Activated CD8-positive, alpha-beta T cell treated with anti-CD3 and anti-CD28 coated beads for 36 hours (primary cell): ENCODE results near the gene GNPTAB. TPM values are rescaled to one million over a fixed set of nuclear protein-coding genes. Genes with fewer than 3 reads are reported as not detected.

Experiments used
- ATAC-seq: fragments of 200-7000 bp; cut with Tn5 transposase; one replicate; pipeline ENCODE4 v1.10.0; 2021; ENCODE audit warnings: mild to moderate bottlenecking, moderate library complexity
- CTCF ChIA-PET: fragments of 350-600 bp; sonication (Branson Sonifier 250); formaldehyde crosslinking; loops from one replicate; lab custom pipeline; 2021; ENCODE audit warnings: antibody characterized with exemption; lab: Charles Lee
- POLR2A ChIA-PET: fragments of 350-600 bp; sonication (Branson Sonifier 250); formaldehyde crosslinking; loops from one replicate; lab custom pipeline; 2021; ENCODE audit warnings: antibody characterized with exemption; lab: Charles Lee
- DNase-seq: peaks from one replicate; pipeline ENCODE4 v3.0.0-alpha.2; 2020
- H3K27ac Mint-ChIP-seq: one replicate; pipeline ENCODE4 v1.8.0; 2021; ENCODE audit warnings: mild to moderate bottlenecking, mixed read lengths
- H3K27me3 Mint-ChIP-seq: one replicate; pipeline ENCODE4 v1.8.0; 2021; ENCODE audit warnings: mixed read lengths
- H3K36me3 Mint-ChIP-seq: one replicate; pipeline ENCODE4 v1.8.0; 2021; ENCODE audit warnings: low read depth, mixed read lengths
- H3K4me1 Mint-ChIP-seq: one replicate; pipeline ENCODE4 v1.8.0; 2021; ENCODE audit warnings: low read depth, mixed read lengths
- H3K4me3 Mint-ChIP-seq: one replicate; pipeline ENCODE4 v1.8.0; 2021; ENCODE audit warnings: mild to moderate bottlenecking, moderate library complexity, mixed read lengths
- H3K9me3 Mint-ChIP-seq: one replicate; pipeline ENCODE4 v1.8.0; 2021; ENCODE audit warnings: mixed read lengths
- intact Hi-C: fragments of 100-400 bp; cut with micrococcal nuclease; formaldehyde crosslinking; loops from one replicate; pipeline ENCODE4 v1.10.0; 2022
- total RNA-seq, 2 experiments: library from RNA; stranded (reverse); gene quantifications; one replicate each; pipeline ENCODE4 v1.2.3, GENCODE V29; 2021
- TF ChIP-seq, protein P1 (sequence below): fragments of 200-600 bp; IDR thresholded peaks from one replicate; pipeline ENCODE4 v1.8.0; 2022; ENCODE audit warnings: antibody characterized with exemption, mild to moderate bottlenecking

Gene GNPTAB
- total RNA-seq, 2 experiments from 2014 or later: 52.4 to 56.9 TPM

DNA sequence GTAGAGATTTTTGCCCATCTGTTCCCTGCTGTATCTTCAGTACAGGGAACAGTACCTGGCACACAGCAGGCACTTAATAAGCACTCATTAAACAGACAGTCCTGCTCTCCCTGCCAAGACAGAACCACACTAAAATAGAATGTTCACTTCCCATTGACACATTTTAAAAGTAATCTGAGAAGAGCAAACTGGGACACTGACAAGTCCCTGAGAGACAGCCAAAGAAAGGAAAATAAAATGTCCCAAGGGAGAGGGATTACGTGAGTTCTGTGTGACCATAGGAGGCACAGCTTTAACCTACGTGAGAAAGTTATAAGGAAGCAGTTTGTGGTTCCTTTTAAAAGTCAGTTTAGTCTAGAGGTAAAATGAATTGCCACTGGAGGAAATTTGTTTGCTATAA, 47.6 kb downstream of the GNPTAB start:
- TF ChIP-seq, protein P1, sequence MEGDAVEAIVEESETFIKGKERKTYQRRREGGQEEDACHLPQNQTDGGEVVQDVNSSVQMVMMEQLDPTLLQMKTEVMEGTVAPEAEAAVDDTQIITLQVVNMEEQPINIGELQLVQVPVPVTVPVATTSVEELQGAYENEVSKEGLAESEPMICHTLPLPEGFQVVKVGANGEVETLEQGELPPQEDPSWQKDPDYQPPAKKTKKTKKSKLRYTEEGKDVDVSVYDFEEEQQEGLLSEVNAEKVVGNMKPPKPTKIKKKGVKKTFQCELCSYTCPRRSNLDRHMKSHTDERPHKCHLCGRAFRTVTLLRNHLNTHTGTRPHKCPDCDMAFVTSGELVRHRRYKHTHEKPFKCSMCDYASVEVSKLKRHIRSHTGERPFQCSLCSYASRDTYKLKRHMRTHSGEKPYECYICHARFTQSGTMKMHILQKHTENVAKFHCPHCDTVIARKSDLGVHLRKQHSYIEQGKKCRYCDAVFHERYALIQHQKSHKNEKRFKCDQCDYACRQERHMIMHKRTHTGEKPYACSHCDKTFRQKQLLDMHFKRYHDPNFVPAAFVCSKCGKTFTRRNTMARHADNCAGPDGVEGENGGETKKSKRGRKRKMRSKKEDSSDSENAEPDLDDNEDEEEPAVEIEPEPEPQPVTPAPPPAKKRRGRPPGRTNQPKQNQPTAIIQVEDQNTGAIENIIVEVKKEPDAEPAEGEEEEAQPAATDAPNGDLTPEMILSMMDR: no peak
- Mint-ChIP-seq H3K4me3 (no peak overlapping the region), H3K4me1 (peaks cover 25% of the 10 kb centered on the region), H3K27ac (peak overlapping the region; percentile 90), H3K27me3 (no peaks in the 10 kb centered on the region), H3K36me3 (peaks cover 38% of the 10 kb centered on the region), H3K9me3 (no peaks in the 10 kb centered on the region)
- intact Hi-C loops: no loop called here
- POLR2A ChIA-PET: no interaction called here
- CTCF ChIA-PET: interaction anchor here (1.9 to 2.5 kb wide), 4 partner anchors 10 to 368 kb away, joined by 4 to 13 read pairs (median 12); partner anchors contain the start of gene GNPTAB
- no peak for ATAC-seq
- DNase-seq: no peak

DNA sequence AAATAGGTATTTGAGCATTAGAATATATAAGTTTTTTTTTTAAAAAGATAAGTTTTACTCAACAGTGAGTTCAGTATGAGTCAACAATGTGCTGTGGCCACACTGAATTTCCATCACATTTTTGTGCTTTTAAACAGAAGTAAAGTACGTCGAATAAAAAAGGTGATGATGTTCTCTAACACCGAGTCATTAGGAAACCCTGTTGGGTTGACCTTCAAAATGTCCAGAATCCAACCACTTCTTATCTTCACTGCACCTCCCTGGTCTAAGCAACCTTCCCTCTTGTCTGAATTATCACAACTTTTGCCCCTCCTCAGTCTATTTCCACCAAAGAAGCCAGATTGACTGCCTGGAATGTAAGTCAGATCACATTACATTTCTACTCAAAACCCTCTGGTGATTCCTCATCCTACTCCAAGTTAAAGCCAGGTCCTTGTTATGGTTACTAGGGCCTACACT, 48.5 kb downstream of the GNPTAB start:
- ATAC-seq: peak; percentile 77
- peaks cover 25% of the 10 kb centered on the region for H3K4me1 Mint-ChIP-seq
- H3K9me3 Mint-ChIP-seq: no peaks in the 10 kb centered on the region
- peak overlapping the region; percentile 1 for H3K4me3 Mint-ChIP-seq
- ChIA-PET POLR2A (interaction anchor here (0.6 to 3.5 kb wide), 3 partner anchors 44 to 101 kb away, joined by 5 to 16 read pairs (median 6); partner anchors contain the start of gene GNPTAB), CTCF (interaction anchor here (1.1 to 7.8 kb wide), 4 partner anchors 8 to 57 kb away, joined by 3 to 104 read pairs (median 22); partner anchors contain the start of gene GNPTAB)
- intact Hi-C loops: no loop called here
- TF ChIP-seq, protein P1: no peak
- peaks cover 40% of the 10 kb centered on the region for H3K36me3 Mint-ChIP-seq
- DNase-seq: peak; percentile 55
- no peaks in the 10 kb centered on the region for H3K27me3 Mint-ChIP-seq
- H3K27ac Mint-ChIP-seq: peak overlapping the region; percentile 90

DNA sequence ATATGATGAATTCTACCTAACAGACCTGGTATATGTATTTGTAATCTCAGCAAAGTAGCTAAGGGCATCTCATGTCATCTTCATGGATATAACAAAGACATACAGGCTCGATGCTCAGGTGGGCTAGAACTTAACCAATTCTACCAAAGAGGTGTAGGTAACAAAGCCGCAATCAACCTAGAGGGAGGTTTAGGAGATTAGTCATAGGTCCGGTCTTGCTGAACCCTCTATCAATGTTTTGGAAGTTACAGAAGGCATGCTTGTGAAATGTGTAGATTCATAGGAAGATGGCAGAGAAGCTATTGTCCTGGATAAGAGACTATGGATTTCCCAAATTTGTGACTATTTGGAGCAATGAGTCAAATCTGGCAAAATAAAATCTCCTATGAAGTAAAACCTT, 48.9 kb downstream of the GNPTAB start:
- ATAC-seq: peak; percentile 51

DNA sequence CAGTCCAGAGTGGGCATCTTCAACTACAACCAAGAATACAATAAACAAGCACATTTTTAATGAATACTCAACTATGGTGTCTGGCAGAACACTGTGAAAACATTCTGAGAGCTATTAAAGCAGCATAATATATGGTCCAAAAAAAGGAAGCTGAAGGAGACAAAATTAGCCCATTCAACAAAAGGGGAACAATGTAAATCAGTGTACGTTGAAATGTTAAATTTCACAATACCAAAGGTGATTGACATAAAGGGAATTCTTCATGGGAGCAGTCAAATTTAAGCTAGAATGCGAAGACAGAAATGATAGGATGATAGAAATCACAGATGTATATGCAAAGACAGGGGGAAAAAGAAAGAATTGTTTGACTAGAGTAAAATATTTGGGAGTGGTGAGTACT, 50.2 kb downstream of the GNPTAB start:
- ATAC-seq: no peak
- CTCF ChIA-PET: interaction anchor here (1.3 to 7.8 kb wide), 7 partner anchors 10 to 59 kb away, joined by 4 to 104 read pairs (median 14); partner anchors contain the start of gene GNPTAB

More for the DNA sequence above, 48.9 kb downstream of the GNPTAB start:
- TF ChIP-seq, protein P1: no peak
- H3K9me3 Mint-ChIP-seq: no peaks in the 10 kb centered on the region
- DNase-seq: no peak
- intact Hi-C loops: no loop called here
- CTCF ChIA-PET: interaction anchor here (1.1 to 7.8 kb wide), 7 partner anchors 8 to 57 kb away, joined by 3 to 104 read pairs (median 11); partner anchors contain the start of gene GNPTAB
- POLR2A ChIA-PET: interaction anchor here (0.6 to 3.5 kb wide), 3 partner anchors 45 to 100 kb away, joined by 5 to 16 read pairs (median 6); partner anchors contain the start of gene GNPTAB
- peak overlapping the region; percentile 73 for H3K27ac Mint-ChIP-seq
- no peak overlapping the region for H3K4me3 Mint-ChIP-seq
- H3K4me1 Mint-ChIP-seq: peaks cover 25% of the 10 kb centered on the region
- peaks cover 39% of the 10 kb centered on the region for H3K36me3 Mint-ChIP-seq
- H3K27me3 Mint-ChIP-seq: no peaks in the 10 kb centered on the region

More for the DNA sequence above, 50.2 kb downstream of the GNPTAB start:
- intact Hi-C loops: no loop called here
- Mint-ChIP-seq H3K4me1 (peaks cover 25% of the 10 kb centered on the region), H3K4me3 (no peak overlapping the region), H3K27me3 (no peaks in the 10 kb centered on the region), H3K27ac (peak overlapping the region; percentile 73), H3K36me3 (peaks cover 40% of the 10 kb centered on the region), H3K9me3 (no peaks in the 10 kb centered on the region)
- no peak for DNase-seq
- POLR2A ChIA-PET: interaction anchor here (0.8 to 3.5 kb wide), 3 partner anchors 46 to 373 kb away, joined by 4 to 16 read pairs (median 5); partner anchors contain the start of genes ARL1 and GNPTAB
- TF ChIP-seq, protein P1: no peak
